GM20000 (cell line): ENCODE data around the gene UFD1.

ENCODE experiments used
- DNase-seq: peaks from one replicate; pipeline ENCODE4 v3.0.0; 2012; ENCODE audit warnings: low spot score
- TF ChIP-seq, protein P1 (sequence below): IDR thresholded peaks from 2 replicates; pipeline ENCODE4 v1.5.1; 2012; ENCODE audit warnings: mild to moderate bottlenecking, control low read depth; ENCODE audit errors: extremely low read depth, missing control alignments

The UFD1 gene

GRCh38 chr22:19506212-19506611, 27.2 kb upstream of the UFD1 start:
- TF ChIP-seq, protein P1, sequence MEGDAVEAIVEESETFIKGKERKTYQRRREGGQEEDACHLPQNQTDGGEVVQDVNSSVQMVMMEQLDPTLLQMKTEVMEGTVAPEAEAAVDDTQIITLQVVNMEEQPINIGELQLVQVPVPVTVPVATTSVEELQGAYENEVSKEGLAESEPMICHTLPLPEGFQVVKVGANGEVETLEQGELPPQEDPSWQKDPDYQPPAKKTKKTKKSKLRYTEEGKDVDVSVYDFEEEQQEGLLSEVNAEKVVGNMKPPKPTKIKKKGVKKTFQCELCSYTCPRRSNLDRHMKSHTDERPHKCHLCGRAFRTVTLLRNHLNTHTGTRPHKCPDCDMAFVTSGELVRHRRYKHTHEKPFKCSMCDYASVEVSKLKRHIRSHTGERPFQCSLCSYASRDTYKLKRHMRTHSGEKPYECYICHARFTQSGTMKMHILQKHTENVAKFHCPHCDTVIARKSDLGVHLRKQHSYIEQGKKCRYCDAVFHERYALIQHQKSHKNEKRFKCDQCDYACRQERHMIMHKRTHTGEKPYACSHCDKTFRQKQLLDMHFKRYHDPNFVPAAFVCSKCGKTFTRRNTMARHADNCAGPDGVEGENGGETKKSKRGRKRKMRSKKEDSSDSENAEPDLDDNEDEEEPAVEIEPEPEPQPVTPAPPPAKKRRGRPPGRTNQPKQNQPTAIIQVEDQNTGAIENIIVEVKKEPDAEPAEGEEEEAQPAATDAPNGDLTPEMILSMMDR: no peak
- no peak for DNase-seq

DNA sequence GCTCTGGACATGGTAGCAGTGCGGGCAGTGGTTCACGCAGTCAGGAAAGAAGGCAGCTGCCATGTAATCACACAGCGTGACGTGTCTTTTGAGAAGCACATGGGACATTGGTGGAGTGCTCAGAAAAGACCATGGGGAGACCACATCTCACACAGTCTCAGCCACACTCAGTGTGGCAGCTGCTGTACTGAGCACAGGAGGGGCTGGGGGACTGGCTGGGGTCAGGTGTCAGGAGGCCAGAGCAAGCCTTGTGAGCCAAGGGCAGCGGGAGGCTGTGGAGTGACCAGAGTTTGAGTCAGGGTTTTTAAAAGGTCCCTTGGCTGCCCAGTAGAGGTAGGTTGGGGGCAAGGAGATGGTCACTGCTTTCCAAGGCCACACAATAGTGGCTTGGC, 26.7 kb upstream of the UFD1 start:
- no peak for DNase-seq
- TF ChIP-seq, protein P1: no peak

- TF ChIP-seq, protein P1: no peak
Observed at GRCh38 chr22:19504900-19505734, 26.1 kb upstream of the UFD1 start.

GRCh38 chr22:19503869-19504268, 24.9 kb upstream of the UFD1 start:
- TF ChIP-seq, protein P1: no peak
- no peak for DNase-seq

More at GRCh38 chr22:19504900-19505734, 26.1 kb upstream of the UFD1 start:
- no peak for DNase-seq

GRCh38 chr22:19503367-19503766, 24.4 kb upstream of the UFD1 start:
- TF ChIP-seq, protein P1: no peak
- no peak for DNase-seq

GRCh38 chr22:19501897-19502447, 23.0 kb upstream of the UFD1 start:
- TF ChIP-seq, protein P1: no peak
- no peak for DNase-seq

GRCh38 chr22:19499880-19500242, 20.9 kb upstream of the UFD1 start:
- DNase-seq: no peak
- TF ChIP-seq, protein P1: no peak
